Activated naive CD8-positive, alpha-beta T cell treated with anti-CD3 and anti-CD28 coated beads for 36 hours (primary cell): ENCODE data around the gene CCDC92B. TPM values are rescaled to one million over a fixed set of nuclear protein-coding genes. Genes with fewer than 3 reads are reported as not detected.

Source experiments
- DNase-seq: peaks from one replicate; pipeline ENCODE4 v3.0.0; 2021
- H3K27ac Mint-ChIP-seq: one replicate; pipeline ENCODE4 v1.8.0; 2022; ENCODE audit warnings: mild to moderate bottlenecking, moderate library complexity, mixed read lengths
- H3K27me3 Mint-ChIP-seq: one replicate; pipeline ENCODE4 v1.8.0; 2022; ENCODE audit warnings: mild to moderate bottlenecking, mixed read lengths
- H3K36me3 Mint-ChIP-seq: one replicate; pipeline ENCODE4 v1.8.0; 2021; ENCODE audit warnings: mild to moderate bottlenecking, mixed read lengths
- H3K4me1 Mint-ChIP-seq: one replicate; pipeline ENCODE4 v1.8.0; 2021; ENCODE audit warnings: mixed read lengths
- H3K4me3 Mint-ChIP-seq: one replicate; pipeline ENCODE4 v1.8.0; 2022; ENCODE audit warnings: mild to moderate bottlenecking, moderate library complexity, mixed read lengths
- H3K9me3 Mint-ChIP-seq: one replicate; pipeline ENCODE4 v1.8.0; 2022; ENCODE audit warnings: mixed read lengths
- total RNA-seq, 2 experiments: library from RNA; stranded (reverse); gene quantifications; one replicate each; pipeline ENCODE4 v1.2.3, GENCODE V29; 2021

The CCDC92B gene
- total RNA-seq, 2 experiments from 2014 or later, result not detected

- H3K4me1 Mint-ChIP-seq, result peaks cover 15% of the 10 kb centered on the region
- no peak overlapping the region for H3K27ac Mint-ChIP-seq
- H3K27me3 Mint-ChIP-seq, result no peaks in the 10 kb centered on the region
- no peak for DNase-seq
- no peaks in the 10 kb centered on the region for H3K36me3 Mint-ChIP-seq
- H3K4me3 Mint-ChIP-seq, result no peak overlapping the region
- no peaks in the 10 kb centered on the region for H3K9me3 Mint-ChIP-seq
These were observed 32.8 kb downstream of the CCDC92B start for GRCh38 chr17:2716649-2717048.

GRCh38 chr17:2713881-2714280 is 35.6 kb downstream of the CCDC92B start:
- DNase-seq, result no peak
- Mint-ChIP-seq H3K27ac (no peak overlapping the region), H3K4me1 (peaks cover 27% of the 10 kb centered on the region), H3K27me3 (no peaks in the 10 kb centered on the region), H3K4me3 (no peak overlapping the region), H3K36me3 (peaks cover 11% of the 10 kb centered on the region), H3K9me3 (no peaks in the 10 kb centered on the region)

- Mint-ChIP-seq H3K4me1 (peaks cover 33% of the 10 kb centered on the region), H3K36me3 (peaks cover 11% of the 10 kb centered on the region), H3K27me3 (no peaks in the 10 kb centered on the region), H3K4me3 (peak overlapping the region; percentile 87), H3K27ac (peak overlapping the region; percentile 91), H3K9me3 (no peaks in the 10 kb centered on the region)
- DNase-seq, result no peak
These were observed 37.0 kb downstream of the CCDC92B start for GRCh38 chr17:2712300-2713043.

- Mint-ChIP-seq H3K27ac (peak within 1 kb of the TSS; percentile 91), H3K9me3 (no peaks in the 10 kb centered on the region)
- DNase-seq, result peak; percentile 99
These were observed 37.7 kb downstream of the CCDC92B start, which contains the start of gene CLUH for GRCh38 chr17:2711608-2712299. Gene CLUH, minus strand, starts transcription at chr17:2711764. Its CDS starts 103 bp downstream, at chr17:2711661.

GRCh38 chr17:2710803-2711607 is 38.4 kb downstream of the CCDC92B start:
- H3K27ac Mint-ChIP-seq, result peak overlapping the region; percentile 86

More at GRCh38 chr17:2711608-2712299, 37.7 kb downstream of the CCDC92B start, which contains the start of gene CLUH:
- Mint-ChIP-seq H3K27me3 (no peaks in the 10 kb centered on the region), H3K4me3 (peak within 1 kb of the TSS; percentile 95), H3K4me1 (peaks cover 33% of the 10 kb centered on the region), H3K36me3 (peaks cover 11% of the 10 kb centered on the region)

GRCh38 chr17:2710071-2710802 is 39.2 kb downstream of the CCDC92B start:
- peaks cover 36% of the 10 kb centered on the region for H3K4me1 Mint-ChIP-seq
- peaks cover 13% of the 10 kb centered on the region for H3K36me3 Mint-ChIP-seq
- H3K9me3 Mint-ChIP-seq, result no peaks in the 10 kb centered on the region

More at GRCh38 chr17:2710803-2711607, 38.4 kb downstream of the CCDC92B start:
- H3K4me3 Mint-ChIP-seq, result peak overlapping the region; percentile 95
- peaks cover 11% of the 10 kb centered on the region for H3K36me3 Mint-ChIP-seq
- DNase-seq, result peak; percentile 53
- no peaks in the 10 kb centered on the region for H3K27me3 Mint-ChIP-seq
- peaks cover 33% of the 10 kb centered on the region for H3K4me1 Mint-ChIP-seq
- H3K9me3 Mint-ChIP-seq, result no peaks in the 10 kb centered on the region

GRCh38 chr17:2709183-2709661 is 40.2 kb downstream of the CCDC92B start:
- no peaks in the 10 kb centered on the region for H3K27me3 Mint-ChIP-seq
- no peak for DNase-seq
- no peaks in the 10 kb centered on the region for H3K9me3 Mint-ChIP-seq
- peak overlapping the region; percentile 95 for H3K4me3 Mint-ChIP-seq
- peak overlapping the region; percentile 56 for H3K27ac Mint-ChIP-seq
- H3K4me1 Mint-ChIP-seq, result peaks cover 36% of the 10 kb centered on the region
- peaks cover 13% of the 10 kb centered on the region for H3K36me3 Mint-ChIP-seq

More at GRCh38 chr17:2710071-2710802, 39.2 kb downstream of the CCDC92B start:
- Mint-ChIP-seq H3K4me3 (peak overlapping the region; percentile 95), H3K27me3 (no peaks in the 10 kb centered on the region), H3K27ac (peak overlapping the region; percentile 86)
- DNase-seq, result no peak

- peaks cover 36% of the 10 kb centered on the region for H3K4me1 Mint-ChIP-seq
- H3K27me3 Mint-ChIP-seq, result no peaks in the 10 kb centered on the region
- peak overlapping the region; percentile 95 for H3K4me3 Mint-ChIP-seq
- peak overlapping the region; percentile 60 for H3K27ac Mint-ChIP-seq
- peaks cover 13% of the 10 kb centered on the region for H3K36me3 Mint-ChIP-seq
- no peaks in the 10 kb centered on the region for H3K9me3 Mint-ChIP-seq
- DNase-seq, result no peak
These were observed 40.8 kb downstream of the CCDC92B start for GRCh38 chr17:2708585-2709182.

- Mint-ChIP-seq H3K27me3 (no peaks in the 10 kb centered on the region), H3K9me3 (no peaks in the 10 kb centered on the region), H3K4me1 (peaks cover 36% of the 10 kb centered on the region), H3K36me3 (peaks cover 13% of the 10 kb centered on the region), H3K27ac (no peak overlapping the region), H3K4me3 (no peak overlapping the region)
- no peak for DNase-seq
These were observed 41.5 kb downstream of the CCDC92B start for GRCh38 chr17:2707721-2708584.

- H3K27me3 Mint-ChIP-seq, result no peaks in the 10 kb centered on the region
- H3K27ac Mint-ChIP-seq, result no peak overlapping the region
- no peak overlapping the region for H3K4me3 Mint-ChIP-seq
- DNase-seq, result no peak
- no peaks in the 10 kb centered on the region for H3K9me3 Mint-ChIP-seq
- peaks cover 28% of the 10 kb centered on the region for H3K4me1 Mint-ChIP-seq
- H3K36me3 Mint-ChIP-seq, result peaks cover 15% of the 10 kb centered on the region
These were observed 42.4 kb downstream of the CCDC92B start for GRCh38 chr17:2706911-2707510.

- peaks cover 15% of the 10 kb centered on the region for H3K36me3 Mint-ChIP-seq
- H3K27me3 Mint-ChIP-seq, result no peaks in the 10 kb centered on the region
- H3K4me1 Mint-ChIP-seq, result peaks cover 26% of the 10 kb centered on the region
- DNase-seq, result no peak
- H3K4me3 Mint-ChIP-seq, result no peak overlapping the region
- no peak overlapping the region for H3K27ac Mint-ChIP-seq
- no peaks in the 10 kb centered on the region for H3K9me3 Mint-ChIP-seq
These were observed 43.3 kb downstream of the CCDC92B start for GRCh38 chr17:2705888-2706795.

GRCh38 chr17:2705263-2705662 is 44.2 kb downstream of the CCDC92B start:
- H3K4me3 Mint-ChIP-seq, result no peak overlapping the region
- peaks cover 24% of the 10 kb centered on the region for H3K4me1 Mint-ChIP-seq
- no peaks in the 10 kb centered on the region for H3K9me3 Mint-ChIP-seq
- no peaks in the 10 kb centered on the region for H3K27me3 Mint-ChIP-seq
- no peak for DNase-seq
- peak overlapping the region; percentile 3 for H3K27ac Mint-ChIP-seq
- H3K36me3 Mint-ChIP-seq, result peaks cover 13% of the 10 kb centered on the region
